Thoracic aorta endothelial cell (primary cell): ENCODE measurements around the gene TUBB4A. TPM values are rescaled to one million over a fixed set of nuclear protein-coding genes. Genes with fewer than 3 reads are reported as not detected.

Experiments used
- small RNA-seq: library from RNA; depleted of rRNA; stranded (forward); fragments of <200 nt; gene quantifications from one replicate; pipeline ENCODE3, GENCODE V24; 2012
- total RNA-seq: library from RNA; depleted of rRNA; stranded (reverse); fragments of >200 nt; gene quantifications from 2 replicates; pipeline ENCODE4 v1.2.3, GENCODE V29; 2012

TUBB4A gene
- not detected in 2 replicates for total RNA-seq

GRCh38 chr19:6501740-6502648 lies at the start of gene TUBB4A:
TUBB4A (minus strand) TSS chr19:6502309; CDS start chr19:6502212, 97 bp downstream.

GRCh38 chr19:6530386-6531162 lies 28.5 kb upstream of the TUBB4A start, which contains the start of gene TNFSF9:
TNFSF9 (plus strand) TSS chr19:6531026; CDS start chr19:6531037, 11 bp downstream.

GRCh38 chr19:6481541-6482342 lies 20.4 kb downstream of the TUBB4A start, which contains the start of gene DENND1C:
DENND1C (minus strand) TSS chr19:6481787; CDS start chr19:6481695, 92 bp downstream.

GRCh38 chr19:6464070-6464873 lies 37.8 kb downstream of the TUBB4A start, which contains the start of gene CRB3:
CRB3 (plus strand) TSS chr19:6464271; CDS start chr19:6464702, 431 bp downstream.

GRCh38 chr19:6459262-6460098 lies 42.6 kb downstream of the TUBB4A start, which contains the start of gene SLC25A23:
SLC25A23 (minus strand) TSS chr19:6459792; CDS start chr19:6459628, 164 bp downstream.

Small RNA genes lying within 50 kb of the gene (small RNA-seq; reads per million reads assigned to genes)
- gene AC010503.2 = not detected

Other genes with a start within 250 kb of the TUBB4A start
- 19.8 and 23.0 TPM in 2 replicates for gene MLLT1, start 222.3 kb downstream of the TUBB4A start, total RNA-seq
- not detected in 2 replicates for gene ACER1, start 168.7 kb downstream of the TUBB4A start, total RNA-seq
- gene CLPP, start 140.8 kb downstream of the TUBB4A start, total RNA-seq = 58.9 and 77.5 TPM in 2 replicates
- gene ALKBH7, start 129.5 kb downstream of the TUBB4A start, total RNA-seq = 25.6 and 27.5 TPM in 2 replicates
- gene PSPN, start 126.4 kb downstream of the TUBB4A start, total RNA-seq = 0.93 and 1.1 TPM in 2 replicates
- 40.4 and 45.8 TPM in 2 replicates for gene GTF2F1, start 109.1 kb downstream of the TUBB4A start, total RNA-seq
- gene KHSRP, start 77.5 kb downstream of the TUBB4A start, total RNA-seq = 148 and 197 TPM in 2 replicates
- gene SLC25A41, start 68.5 kb downstream of the TUBB4A start, total RNA-seq = 0.27 TPM in 1 of 2 replicates, not detected in the other
- 31.8 and 32.2 TPM in 2 replicates for gene SLC25A23, start 42.5 kb downstream of the TUBB4A start, total RNA-seq
- gene CRB3, start 38.0 kb downstream of the TUBB4A start, total RNA-seq = not detected in 2 replicates
- gene DENND1C, start 20.5 kb downstream of the TUBB4A start, total RNA-seq = not detected in 2 replicates
- gene TNFSF9, start 28.7 kb upstream of the TUBB4A start, total RNA-seq = 0.40 and 0.79 TPM in 2 replicates
- not detected in 2 replicates for gene CD70, start 88.8 kb upstream of the TUBB4A start, total RNA-seq
- not detected in 2 replicates for gene TNFSF14, start 167.9 kb upstream of the TUBB4A start, total RNA-seq
- gene C3, start 218.3 kb upstream of the TUBB4A start, total RNA-seq = 0.14 and 0.27 TPM in 2 replicates
- 33.0 and 38.7 TPM in 2 replicates for gene GPR108, start 235.3 kb upstream of the TUBB4A start, total RNA-seq
- 51.2 and 53.1 TPM in 2 replicates for gene TRIP10, start 237.4 kb upstream of the TUBB4A start, total RNA-seq